ENCODE measurements around the gene RUVBL2. TPM values are rescaled to one million over a fixed set of nuclear protein-coding genes. Genes with fewer than 3 reads are reported as not detected.

The RUVBL2 gene
- total RNA-seq, 1 experiment from 2014 or later: 270 TPM

DNA sequence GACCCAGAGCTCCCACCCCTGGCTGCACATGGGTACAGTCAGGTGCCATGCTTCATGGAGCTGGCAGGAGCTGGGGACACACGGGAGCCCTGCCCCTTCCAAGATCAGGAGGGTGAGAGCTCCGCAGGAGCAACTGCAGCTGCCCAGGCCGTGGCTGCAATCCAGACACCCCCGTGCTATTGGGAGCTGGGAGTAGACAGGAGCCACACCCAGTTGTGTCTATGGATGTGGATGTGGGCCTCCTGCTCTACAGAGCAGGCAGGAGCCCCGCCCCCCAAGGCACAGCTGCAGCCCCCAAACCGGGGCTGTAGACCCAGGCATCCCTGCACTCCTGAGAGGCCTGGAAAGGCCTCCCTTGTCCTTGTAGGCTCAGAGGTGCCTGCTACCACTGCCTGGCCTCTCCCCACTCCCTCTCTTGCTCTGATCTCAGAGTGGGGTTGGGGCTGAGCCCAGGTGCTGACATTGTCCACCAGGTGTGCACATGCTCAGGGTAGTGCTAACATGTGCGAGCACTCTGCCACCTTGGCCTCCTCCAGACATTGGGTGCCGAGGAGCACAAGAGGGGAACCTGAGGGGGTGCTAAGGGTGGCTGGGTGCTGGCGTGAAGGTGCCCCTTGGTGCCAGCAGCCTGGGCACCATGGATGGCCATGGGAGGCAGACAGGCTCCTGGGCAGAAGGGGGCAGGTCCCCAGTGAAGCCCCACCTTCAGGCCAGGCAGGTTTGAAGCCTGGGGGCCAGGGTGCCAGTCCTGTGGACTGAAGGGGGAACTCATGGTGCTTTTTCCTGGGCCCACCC is 47.0 kb upstream of the RUVBL2 start:
- 0 out of 4 replicates have a peak, but pooled peaks cover 0 to 3% of the 10 kb centered on the region in 2 experiments for H3K36me3 ChIP-seq (ENCODE audit: control insufficient read depth in 1 of 2, insufficient read depth in 2 of 2, low read length in 2 of 2)
- no peak overlapping the region for H3K4me3 ChIP-seq (replicated peaks in 1 of 2; ENCODE audit: low read depth in 1 of 2, low read length in 2 of 2)
- no peak overlapping the region for H3K9ac ChIP-seq (ENCODE audit: low read length)
- no peaks in the 10 kb centered on the region for H3K4me1 ChIP-seq (ENCODE audit: control insufficient read depth in 1 of 2, insufficient read depth in 2 of 2, low read length in 2 of 2)
- H3K4me2 ChIP-seq (ENCODE audit: low read length): no peak overlapping the region
- ChIA-PET RAD21 (ENCODE audit: low non-redundant PET in 1 of 2, low total read pairs in 2 of 2, uncharacterized antibody in 2 of 2, unreplicated experiment in 2 of 2) (no interaction called here), POLR2A (interaction anchor here (0.7 to 1.3 kb wide), 2 partner anchors 13 to 506 kb away, joined by 3 to 4 read pairs; partner anchors contain the start of genes ALDH16A1 and DHDH), CTCF (no interaction called here)
- no peak overlapping the region for H3K27ac ChIP-seq (ENCODE audit: low read depth, low read length)
- H3K79me2 ChIP-seq (ENCODE audit: insufficient read depth, low read length): no peaks in the 10 kb centered on the region
- TF ChIP-seq, protein P1, sequence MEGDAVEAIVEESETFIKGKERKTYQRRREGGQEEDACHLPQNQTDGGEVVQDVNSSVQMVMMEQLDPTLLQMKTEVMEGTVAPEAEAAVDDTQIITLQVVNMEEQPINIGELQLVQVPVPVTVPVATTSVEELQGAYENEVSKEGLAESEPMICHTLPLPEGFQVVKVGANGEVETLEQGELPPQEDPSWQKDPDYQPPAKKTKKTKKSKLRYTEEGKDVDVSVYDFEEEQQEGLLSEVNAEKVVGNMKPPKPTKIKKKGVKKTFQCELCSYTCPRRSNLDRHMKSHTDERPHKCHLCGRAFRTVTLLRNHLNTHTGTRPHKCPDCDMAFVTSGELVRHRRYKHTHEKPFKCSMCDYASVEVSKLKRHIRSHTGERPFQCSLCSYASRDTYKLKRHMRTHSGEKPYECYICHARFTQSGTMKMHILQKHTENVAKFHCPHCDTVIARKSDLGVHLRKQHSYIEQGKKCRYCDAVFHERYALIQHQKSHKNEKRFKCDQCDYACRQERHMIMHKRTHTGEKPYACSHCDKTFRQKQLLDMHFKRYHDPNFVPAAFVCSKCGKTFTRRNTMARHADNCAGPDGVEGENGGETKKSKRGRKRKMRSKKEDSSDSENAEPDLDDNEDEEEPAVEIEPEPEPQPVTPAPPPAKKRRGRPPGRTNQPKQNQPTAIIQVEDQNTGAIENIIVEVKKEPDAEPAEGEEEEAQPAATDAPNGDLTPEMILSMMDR (IDR thresholded peaks at IDR 0.05 in 2 of 3, conservative IDR thresholded peaks at IDR 0.05 in 1 of 3; ENCODE audit: borderline replicate concordance in 1 of 3, insufficient read depth in 1 of 3, low read depth in 2 of 3, low read length in 2 of 3): no peak
- TF ChIP-seq SP1 (IDR thresholded peaks at IDR 0.05; ENCODE audit: low read depth) (no peak), ELF1 (IDR thresholded peaks at IDR 0.05; ENCODE audit: borderline replicate concordance, low read depth) (no peak), TCF7L2 (IDR thresholded peaks at IDR 0.05; ENCODE audit: borderline replicate concordance, extremely low read depth, insufficient read depth, insufficient read length) (no peak)
- TF ChIP-seq, protein P2, sequence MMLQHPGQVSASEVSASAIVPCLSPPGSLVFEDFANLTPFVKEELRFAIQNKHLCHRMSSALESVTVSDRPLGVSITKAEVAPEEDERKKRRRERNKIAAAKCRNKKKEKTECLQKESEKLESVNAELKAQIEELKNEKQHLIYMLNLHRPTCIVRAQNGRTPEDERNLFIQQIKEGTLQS (IDR thresholded peaks at IDR 0.05): no peak
- no peaks in the 10 kb centered on the region for H4K20me1 ChIP-seq (ENCODE audit: insufficient read depth)
- no peaks in the 10 kb centered on the region for H3K27me3 ChIP-seq (ENCODE audit: insufficient read depth, low read length)
- H3K9me2 ChIP-seq (ENCODE audit: insufficient read depth): no peaks in the 10 kb centered on the region
- no peak for DNase-seq (ENCODE audit: low read depth, low spot score)
- intact Hi-C loops (cut with micrococcal nuclease): no loop called here
- BruUV-seq (replicated peaks): no TSS peak
- H2AFZ ChIP-seq (ENCODE audit: low read depth, low read length, poor library complexity, severe bottlenecking): no peak overlapping the region
- ATAC-seq: no peak
- H3K9me3 ChIP-seq (ENCODE audit: control insufficient read depth in 1 of 2, insufficient read depth in 1 of 2, low read depth in 1 of 2, low read length in 2 of 2): no peaks in the 10 kb centered on the region

DNA sequence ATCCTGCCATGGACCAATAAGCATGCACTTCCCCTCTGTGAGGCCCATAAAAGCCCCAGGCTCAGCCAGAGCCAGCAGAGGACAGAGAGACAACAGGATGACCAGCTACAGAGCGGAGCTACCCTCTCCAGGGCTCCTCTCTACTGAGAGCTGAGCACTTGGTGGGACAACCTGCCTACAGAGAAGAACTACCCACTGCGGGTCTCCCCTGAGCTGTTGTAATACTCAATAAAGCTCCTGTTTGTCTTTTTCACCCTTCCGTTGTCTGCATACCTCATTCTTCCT is 46.5 kb upstream of the RUVBL2 start:
- TF ChIP-seq EZH2phosphoT487 (IDR thresholded peaks at IDR 0.05; ENCODE audit: borderline replicate concordance): no peak
- TF ChIP-seq RAD21 (IDR thresholded peaks at IDR 0.05; ENCODE audit: low read depth): no peak
- TF ChIP-seq SP1 (IDR thresholded peaks at IDR 0.05; ENCODE audit: low read depth): no peak
- H3K36me3 ChIP-seq (ENCODE audit: control insufficient read depth in 1 of 2, insufficient read depth in 2 of 2, low read length in 2 of 2): 0 out of 4 replicates have a peak, but pooled peaks cover 0 to 2% of the 10 kb centered on the region in 2 experiments
- H3K27me3 ChIP-seq (ENCODE audit: insufficient read depth, low read length): no peaks in the 10 kb centered on the region
- CTCF ChIA-PET: no interaction called here
- POLR2A ChIA-PET: interaction anchor here (0.6 kb wide), 1 partner anchor 14 kb away, joined by 4 read pairs; no protein-coding TSS in a partner anchor
- H3K79me2 ChIP-seq (ENCODE audit: insufficient read depth, low read length): no peaks in the 10 kb centered on the region
- intact Hi-C loops (cut with micrococcal nuclease): no loop called here
- no peak overlapping the region for H2AFZ ChIP-seq (ENCODE audit: low read depth, low read length, poor library complexity, severe bottlenecking)
- no peak overlapping the region for H3K4me2 ChIP-seq (ENCODE audit: low read length)
- H4K20me1 ChIP-seq (ENCODE audit: insufficient read depth): no peaks in the 10 kb centered on the region
- RAD21 ChIA-PET (ENCODE audit: low non-redundant PET in 1 of 2, low total read pairs in 2 of 2, uncharacterized antibody in 2 of 2, unreplicated experiment in 2 of 2): no interaction called here
- DNase-seq (ENCODE audit: low read depth, low spot score) (no peak), ATAC-seq (no peak)
- BruUV-seq (replicated peaks): no TSS peak
- no peaks in the 10 kb centered on the region for H3K4me1 ChIP-seq (ENCODE audit: control insufficient read depth in 1 of 2, insufficient read depth in 2 of 2, low read length in 2 of 2)
- H3K4me3 ChIP-seq (replicated peaks in 1 of 2; ENCODE audit: low read depth in 1 of 2, low read length in 2 of 2): no peak overlapping the region
- no peaks in the 10 kb centered on the region for H3K9me2 ChIP-seq (ENCODE audit: insufficient read depth)
- no peaks in the 10 kb centered on the region for H3K9me3 ChIP-seq (ENCODE audit: control insufficient read depth in 1 of 2, insufficient read depth in 1 of 2, low read depth in 1 of 2, low read length in 2 of 2)
- no peak overlapping the region for H3K27ac ChIP-seq (ENCODE audit: low read depth, low read length)
- no peak overlapping the region for H3K9ac ChIP-seq (ENCODE audit: low read length)
